Prostate gland (tissue), 2 donors: ENCODE results near the gene CIP2A.

Experiments
- CTCF ChIP-seq, 4 experiments: fragments of 200-600 bp in 2 of 4; fragments of 450-650 bp in 2 of 4; sonication (generic) in 2 of 4; IDR thresholded peaks; 1 replicate in 3 of 4; 2 replicates in 1 of 4; pipeline ENCODE4 v1.5.1; 2016 to 2019; ENCODE audit warnings: antibody characterized with exemption in 4 of 4, mild to moderate bottlenecking in 2 of 4, moderate library complexity in 2 of 4
- POLR2A ChIP-seq: fragments of 450-650 bp; IDR thresholded peaks from one replicate; pipeline ENCODE4 v1.6.1; 2016; ENCODE audit warnings: antibody characterized with exemption, mild to moderate bottlenecking
- POLR2AphosphoS5 ChIP-seq: sonication (generic); formaldehyde crosslinking; IDR thresholded peaks from one replicate; pipeline ENCODE4 v1.6.1; 2017; ENCODE audit warnings: antibody characterized with exemption

GRCh38 chr3:108589998-108590323 is 723 bp upstream of the CIP2A start:
- no peak for TF ChIP-seq CTCF (IDR thresholded peaks at IDR 0.05)
- TF ChIP-seq POLR2A: no peak
- no peak for TF ChIP-seq POLR2AphosphoS5
